BE2C (cell line): ENCODE measurements around the gene MRE11.
"Not testable (repeated sequence)": the region's sequence is repeated elsewhere in the genome, so short reads cannot be mapped to it uniquely, and the experiment has no call there.

ENCODE experiments used
- DNase-seq: peaks from one replicate; pipeline ENCODE4 v3.0.0-alpha.2; 2020
- H3K27me3 ChIP-seq: fragments of 250-450 bp; sonication (Bioruptor Pico); 2 replicates; pipeline ENCODE4 v1.5.1; 2020; ENCODE audit warnings: mild to moderate bottlenecking
- H3K36me3 ChIP-seq: fragments of 250-450 bp; sonication (Bioruptor Pico); 2 replicates; pipeline ENCODE4 v1.5.1; 2020; ENCODE audit warnings: mild to moderate bottlenecking
- H3K4me1 ChIP-seq: fragments of 250-450 bp; sonication (Bioruptor Pico); 2 replicates; pipeline ENCODE4 v1.5.1; 2020
- H3K4me3 ChIP-seq: 2 replicates; pipeline ENCODE4 v1.5.1; 2011; ENCODE audit warnings: low read depth, low read length
- H3K9me3 ChIP-seq: fragments of 250-450 bp; sonication (Bioruptor Pico); 2 replicates; pipeline ENCODE4 v1.5.1; 2020
- CTCF ChIP-seq: IDR thresholded peaks from 2 replicates; pipeline ENCODE4 v1.5.1; 2012; ENCODE audit warnings: mild to moderate bottlenecking, low read depth, low read length

MRE11 gene

GRCh38 chr11:94379613-94380012, 114.0 kb downstream of the MRE11 start:
- DNase-seq: no peak
- H3K4me3 ChIP-seq: no peak overlapping the region
- H3K9me3 ChIP-seq: no peaks in the 10 kb centered on the region
- H3K36me3 ChIP-seq: no peaks in the 10 kb centered on the region
- no peak for TF ChIP-seq CTCF
- H3K27me3 ChIP-seq: peaks cover 3% of the 10 kb centered on the region; the same call in 1 of the 2 replicates
- H3K4me1 ChIP-seq: no peaks in the 10 kb centered on the region

DNA sequence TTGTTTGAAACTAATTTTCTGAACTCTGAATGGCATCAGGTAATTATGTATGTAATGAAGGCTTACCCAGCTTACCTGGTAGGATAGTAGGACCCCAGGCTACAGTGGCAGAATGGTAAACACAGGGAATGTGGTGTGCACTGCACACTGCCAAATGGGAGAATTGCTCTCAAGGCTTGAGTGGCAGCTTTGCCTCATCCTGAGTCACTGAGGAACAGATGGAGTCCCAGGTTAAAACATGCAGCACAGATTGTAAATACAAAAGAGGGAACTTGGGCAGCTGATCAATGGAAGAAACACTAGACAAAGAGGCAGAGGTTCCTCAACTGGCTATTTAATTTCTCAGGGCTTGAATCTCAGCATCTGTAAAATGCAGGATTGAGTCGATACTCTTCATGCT, 116.8 kb downstream of the MRE11 start:
- DNase-seq: no peak
- H3K4me1 ChIP-seq: no peaks in the 10 kb centered on the region
- H3K4me3 ChIP-seq: no peak overlapping the region
- no peaks in the 10 kb centered on the region for H3K36me3 ChIP-seq
- no peak for TF ChIP-seq CTCF
- no peaks in the 10 kb centered on the region for H3K9me3 ChIP-seq
- H3K27me3 ChIP-seq: 0 out of 2 replicates have a peak, but pooled peaks cover 3% of the 10 kb centered on the region

GRCh38 chr11:94370576-94370975, 123.1 kb downstream of the MRE11 start:
- not testable (repeated sequence) for DNase-seq, H3K9me3 ChIP-seq, H3K36me3 ChIP-seq, H3K4me1 ChIP-seq, H3K27me3 ChIP-seq, H3K4me3 ChIP-seq
